Testis (tissue), 3 donors: ENCODE measurements around the gene SP140. TPM values are rescaled to one million over a fixed set of nuclear protein-coding genes. Genes with fewer than 3 reads are reported as not detected.
"Not testable (repeated sequence)": the region's sequence is repeated elsewhere in the genome, so short reads cannot be mapped to it uniquely, and the experiment has no call there.

Source experiments
- DNase-seq: peaks from one replicate; pipeline ENCODE4 v3.0.0-alpha.2; 2019
- H3K27ac ChIP-seq, 2 donors: fragments of 200-600 bp; sonication (generic); one replicate each; pipeline ENCODE4 v1.5.1; 2019
- H3K27me3 ChIP-seq: fragments of 200-600 bp; sonication (generic); one replicate; pipeline ENCODE4 v1.5.1; 2019
- H3K36me3 ChIP-seq: fragments of 200-600 bp; sonication (generic); one replicate; pipeline ENCODE4 v1.5.1; 2017; ENCODE audit warnings: low read depth; ENCODE audit errors: missing control alignments
- H3K4me1 ChIP-seq: fragments of 200-600 bp; sonication (generic); one replicate; pipeline ENCODE4 v1.5.1; 2019
- H3K4me3 ChIP-seq, 2 donors: fragments of 200-600 bp; sonication (generic); one replicate each; pipeline ENCODE4 v1.5.1; 2017 to 2019
- H3K9me3 ChIP-seq: fragments of 200-600 bp; sonication (generic); one replicate; pipeline ENCODE4 v1.5.1; 2017
- POLR2A ChIP-seq: fragments of 450-650 bp; IDR thresholded peaks from one replicate; pipeline ENCODE4 v1.6.1; 2017; ENCODE audit warnings: antibody characterized with exemption, mild to moderate bottlenecking, moderate library complexity
- WGBS, 2 donors: methylation state at CpG; one replicate each; pipeline ENCODE4 v1.1.5; 2018; 5-methylcytosine and 5-hydroxymethylcytosine counted together
- intact Hi-C: fragments of 100-400 bp; cut with DNase I; formaldehyde crosslinking; loops from one replicate; pipeline ENCODE4 v1.15.1; 2023; ENCODE audit warnings: low total_unique reads
- polyA plus RNA-seq: library from polyadenylated mRNA; stranded (reverse); fragments of 350-450 nt; fragmentation: Illumina TruSeq; extraction: RNeasy Lipid Tissue Mini Kit (QIAGEN cat#74804); gene quantifications from one replicate; pipeline ENCODE4 v1.2.3, GENCODE V29; 2014; ENCODE audit warnings: low read depth, low replicate concordance; ENCODE audit not compliant: insufficient read depth
- total RNA-seq, 2 donors: library from RNA; depleted of rRNA; stranded (reverse); fragments of >200 nt; gene quantifications; one replicate each; pipeline ENCODE4 v1.2.3, GENCODE V29; 2016
- TF ChIP-seq, protein P1 (sequence below), 3 experiments: fragments of 450-650 bp in 2 of 3; fragments of 200-600 bp in 1 of 3; sonication (generic) in 1 of 3; IDR thresholded peaks; one replicate each; pipeline ENCODE4 v1.5.1; 2016 to 2019; ENCODE audit warnings: antibody characterized with exemption in 3 of 3, mild to moderate bottlenecking in 2 of 3, moderate library complexity in 1 of 3

The SP140 gene
- total and polyA plus RNA-seq, 3 donors from 2014 or later = 2.0 to 7.2 (median 4.8) TPM

DNA sequence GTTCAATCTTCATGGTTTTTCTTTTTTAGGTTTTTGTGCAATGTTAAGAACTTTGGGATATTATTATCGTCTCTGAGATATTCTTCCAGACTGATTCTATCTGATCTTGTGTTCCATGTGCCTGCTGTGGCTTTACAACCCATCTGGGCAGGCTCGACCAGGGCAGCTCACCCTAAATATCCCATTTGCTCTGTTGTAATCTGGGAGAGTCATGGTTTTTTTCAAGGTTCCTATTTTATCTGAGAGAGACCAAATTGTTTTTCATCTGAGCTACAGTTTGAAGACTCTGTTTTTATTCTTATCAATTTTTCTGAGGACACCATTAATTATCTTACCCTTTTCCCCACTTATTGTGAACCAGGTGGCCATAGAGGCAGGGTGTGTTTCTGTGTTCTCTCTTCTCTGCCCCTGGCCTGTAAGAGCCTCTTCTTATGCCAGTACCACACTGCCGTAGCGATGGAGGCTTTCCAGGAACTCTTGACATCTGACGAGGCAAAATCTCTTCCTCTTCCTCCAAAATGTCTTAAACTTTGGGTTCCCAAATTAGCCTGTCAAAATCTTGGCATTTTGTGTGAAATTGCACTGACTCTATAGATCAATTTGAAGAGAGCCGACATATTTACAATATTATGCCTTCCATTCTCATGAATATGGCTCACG, 104.5 kb downstream of the SP140 start:
- Histone ChIP-seq H3K4me1 (peaks cover 3% of the 10 kb centered on the region), H3K27me3 (no peaks in the 10 kb centered on the region), H3K36me3 (no peaks in the 10 kb centered on the region), H3K4me3 (no peak overlapping the region), H3K9me3 (no peaks in the 10 kb centered on the region), H3K27ac (no peak overlapping the region)
- intact Hi-C loops = no loop called here
- no peak for DNase-seq
- no peak for TF ChIP-seq POLR2A
- TF ChIP-seq, protein P1, sequence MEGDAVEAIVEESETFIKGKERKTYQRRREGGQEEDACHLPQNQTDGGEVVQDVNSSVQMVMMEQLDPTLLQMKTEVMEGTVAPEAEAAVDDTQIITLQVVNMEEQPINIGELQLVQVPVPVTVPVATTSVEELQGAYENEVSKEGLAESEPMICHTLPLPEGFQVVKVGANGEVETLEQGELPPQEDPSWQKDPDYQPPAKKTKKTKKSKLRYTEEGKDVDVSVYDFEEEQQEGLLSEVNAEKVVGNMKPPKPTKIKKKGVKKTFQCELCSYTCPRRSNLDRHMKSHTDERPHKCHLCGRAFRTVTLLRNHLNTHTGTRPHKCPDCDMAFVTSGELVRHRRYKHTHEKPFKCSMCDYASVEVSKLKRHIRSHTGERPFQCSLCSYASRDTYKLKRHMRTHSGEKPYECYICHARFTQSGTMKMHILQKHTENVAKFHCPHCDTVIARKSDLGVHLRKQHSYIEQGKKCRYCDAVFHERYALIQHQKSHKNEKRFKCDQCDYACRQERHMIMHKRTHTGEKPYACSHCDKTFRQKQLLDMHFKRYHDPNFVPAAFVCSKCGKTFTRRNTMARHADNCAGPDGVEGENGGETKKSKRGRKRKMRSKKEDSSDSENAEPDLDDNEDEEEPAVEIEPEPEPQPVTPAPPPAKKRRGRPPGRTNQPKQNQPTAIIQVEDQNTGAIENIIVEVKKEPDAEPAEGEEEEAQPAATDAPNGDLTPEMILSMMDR (IDR thresholded peaks at IDR 0.05) = no peak
- WGBS, 2 donors = 81 to 94% methylated on average over 7 of the region's 7 CpGs

DNA sequence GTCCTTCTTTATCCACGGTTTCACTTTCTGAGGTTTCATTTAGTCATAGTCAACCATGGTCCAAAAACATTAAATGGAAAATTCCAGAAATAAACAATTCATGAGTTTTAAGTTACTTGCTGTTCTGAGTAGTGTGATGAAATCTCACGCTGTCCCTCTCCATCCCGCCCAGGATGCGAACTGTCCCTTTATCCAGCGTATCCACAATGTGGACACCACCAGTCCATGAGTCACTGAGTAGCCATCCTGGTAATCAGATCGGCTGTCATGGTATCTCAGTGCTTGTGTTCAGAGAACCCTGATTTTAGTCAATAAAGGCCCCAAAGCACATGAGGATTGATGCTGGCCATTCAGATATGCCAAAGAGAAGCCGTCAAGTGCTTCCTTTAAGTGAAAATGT, 105.2 kb downstream of the SP140 start:
- TF ChIP-seq POLR2A = no peak
- TF ChIP-seq, protein P1 (IDR thresholded peaks at IDR 0.05) = no peak
- no peak for DNase-seq
- intact Hi-C loops = no loop called here

DNA sequence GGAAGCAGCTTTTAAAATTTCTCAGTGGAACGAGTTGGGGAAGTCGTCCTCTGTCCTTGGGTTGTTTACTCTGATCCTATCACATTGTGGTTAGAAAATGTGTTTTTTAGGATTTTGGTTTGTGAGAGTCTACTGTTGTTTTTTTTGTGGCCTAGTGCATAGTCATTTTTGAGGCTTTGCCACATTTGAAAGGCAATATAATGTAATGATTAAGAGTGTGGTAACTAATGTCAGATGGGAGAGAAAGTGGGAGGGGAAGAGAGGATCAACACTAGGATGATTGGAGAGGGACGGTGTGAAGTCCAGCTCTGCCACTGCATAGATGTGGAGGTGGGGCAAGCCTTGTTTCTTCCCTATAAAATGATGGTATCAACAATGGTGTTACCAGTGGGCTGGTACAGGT, 109.9 kb downstream of the SP140 start:
- Histone ChIP-seq H3K27ac (peak overlapping the region in 1 of 2 donors; percentile 28), H3K36me3 (no peaks in the 10 kb centered on the region), H3K4me1 (no peaks in the 10 kb centered on the region), H3K4me3 (no peak overlapping the region), H3K9me3 (no peaks in the 10 kb centered on the region), H3K27me3 (no peaks in the 10 kb centered on the region)
- WGBS, 2 donors = 57 to 60% methylated on average over 3 of the region's 3 CpGs
- no peak for TF ChIP-seq POLR2A
- TF ChIP-seq, protein P1 (IDR thresholded peaks at IDR 0.05) = no peak
- no peak for DNase-seq
- intact Hi-C loops = no loop called here

More for the DNA sequence above, 105.2 kb downstream of the SP140 start:
- Histone ChIP-seq H3K27ac (no peak overlapping the region), H3K4me1 (peaks cover 3% of the 10 kb centered on the region), H3K9me3 (no peaks in the 10 kb centered on the region), H3K4me3 (no peak overlapping the region), H3K27me3 (no peaks in the 10 kb centered on the region), H3K36me3 (no peaks in the 10 kb centered on the region)
- 94 to 96% methylated on average over 7 of the region's 7 CpGs for WGBS, 2 donors

DNA sequence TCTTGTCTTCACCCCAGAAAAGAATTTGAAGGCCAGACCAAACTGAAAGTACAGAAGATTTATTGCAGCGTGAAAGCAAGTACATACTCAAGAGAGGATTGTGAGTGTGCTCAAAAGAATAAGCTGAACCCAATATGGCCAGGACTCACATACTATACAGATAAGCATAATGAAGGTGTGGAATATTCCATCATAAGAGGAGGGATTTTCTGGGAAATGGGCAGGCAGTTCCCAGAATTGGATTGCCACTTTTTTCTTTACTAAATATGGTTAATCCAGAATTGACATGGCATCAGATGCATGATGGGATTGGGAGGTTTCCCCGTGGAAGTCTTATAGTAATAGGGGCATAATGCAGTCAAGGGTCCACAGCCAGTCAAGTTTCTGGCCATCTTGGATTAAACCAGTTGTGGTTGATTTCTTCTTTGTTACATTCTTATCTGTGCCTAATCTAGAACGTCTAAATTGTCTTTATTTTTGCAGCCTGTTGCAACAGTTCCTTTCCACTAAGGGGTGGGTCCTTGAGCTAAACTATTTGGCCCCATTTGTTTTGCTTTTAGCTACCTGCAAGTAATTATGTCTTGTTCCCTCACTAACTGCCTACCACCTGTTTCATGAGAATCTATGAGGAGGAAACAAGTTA, 110.4 kb downstream of the SP140 start:
- no peak overlapping the region for H3K27ac ChIP-seq
- DNase-seq = no peak
- no peak for TF ChIP-seq POLR2A
- TF ChIP-seq, protein P1 (IDR thresholded peaks at IDR 0.05) = no peak
- no peaks in the 10 kb centered on the region for H3K9me3 ChIP-seq
- WGBS, 2 donors = 68 to 73% methylated on average over 3 of the region's 3 CpGs
- no peaks in the 10 kb centered on the region for H3K4me1 ChIP-seq
- H3K4me3 ChIP-seq = no peak overlapping the region
- H3K36me3 ChIP-seq = no peaks in the 10 kb centered on the region
- H3K27me3 ChIP-seq = no peaks in the 10 kb centered on the region
- intact Hi-C loops = no loop called here

DNA sequence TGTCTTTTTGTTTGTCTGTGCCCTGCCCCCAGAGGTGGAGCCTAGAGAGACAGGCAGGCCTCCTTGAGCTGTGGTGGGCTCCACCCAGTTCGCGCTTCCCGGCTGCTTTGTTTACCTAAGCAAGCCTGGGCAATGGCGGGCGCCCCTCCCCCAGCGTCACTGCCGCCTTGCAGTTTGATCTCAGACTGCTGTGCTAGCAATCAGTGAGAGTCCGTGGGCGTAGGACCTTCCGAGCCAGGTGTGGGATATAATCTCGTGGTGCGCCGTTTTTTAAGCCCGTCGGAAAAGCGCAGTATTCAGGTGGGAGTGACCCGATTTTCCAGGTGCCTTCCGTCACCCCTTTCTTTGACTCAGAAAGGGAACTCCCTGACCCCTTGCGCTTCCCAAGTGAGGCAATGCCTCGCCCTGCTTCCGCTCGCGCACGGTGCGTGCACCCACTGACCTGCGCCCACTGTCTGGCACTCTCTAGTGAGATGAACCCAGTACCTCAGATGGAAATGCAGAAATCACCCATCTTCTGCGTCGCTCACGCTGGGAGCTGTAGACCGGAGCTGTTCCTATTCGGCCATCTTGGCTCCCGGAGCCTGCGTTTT, 116.5 kb downstream of the SP140 start:
- H3K4me1 ChIP-seq, intact Hi-C loops, H3K4me3 ChIP-seq, DNase-seq, H3K27me3 ChIP-seq, H3K27ac ChIP-seq, H3K9me3 ChIP-seq, H3K36me3 ChIP-seq: not testable (repeated sequence)
- WGBS, 2 donors = 84 to 87% methylated on average over 30 to 32 of the region's 33 CpGs

DNA sequence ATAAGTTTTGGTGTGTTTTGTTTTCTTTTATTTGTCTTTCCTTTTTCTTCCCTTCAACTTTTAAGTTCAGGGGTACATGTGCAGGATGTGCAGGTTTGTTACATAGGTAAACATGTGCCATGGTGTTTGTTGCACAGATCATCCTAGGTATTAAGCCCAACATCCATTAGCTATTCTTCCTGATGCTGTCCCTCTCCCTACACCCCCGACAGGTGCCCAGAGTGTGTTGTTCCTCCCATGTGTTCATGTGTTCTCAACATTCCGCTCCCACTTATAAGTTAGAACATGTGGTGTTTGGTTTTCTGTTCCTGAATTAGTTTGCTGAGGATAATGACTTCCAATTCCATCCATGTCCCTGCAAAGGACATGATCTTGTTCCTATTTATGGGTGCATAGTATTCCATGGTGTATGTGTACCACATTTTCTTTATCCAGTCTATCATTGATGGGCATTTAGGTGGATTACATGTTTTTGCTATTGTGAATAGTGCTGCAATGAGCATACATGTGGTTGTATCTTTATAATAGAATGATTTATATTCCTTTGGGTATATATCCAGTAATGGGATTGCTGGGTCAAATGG, 117.6 kb downstream of the SP140 start:
- intact Hi-C loops, H3K4me1 ChIP-seq, H3K9me3 ChIP-seq, DNase-seq, H3K36me3 ChIP-seq, H3K27ac ChIP-seq, H3K27me3 ChIP-seq, H3K4me3 ChIP-seq: not testable (repeated sequence)
- WGBS, 2 donors = 84 to 90% methylated on average over 2 of the region's 2 CpGs
